Panc1 (cell line): ENCODE results near the gene WDFY2. TPM values are rescaled to one million over a fixed set of nuclear protein-coding genes. Genes with fewer than 3 reads are reported as not detected.

Experiments used
- ATAC-seq: fragments of 200-7000 bp; cut with Tn5 transposase; 2 replicates; pipeline ENCODE4 v1.9.1; 2020; ENCODE audit warnings: mild to moderate bottlenecking, moderate library complexity
- BruUV-seq: library from RNA; stranded (reverse); fragments of 400-500 nt; replicated peaks from 2 replicates; lab custom pipeline; 2021; lab: Mats Ljungman, UMichigan
- CTCF ChIA-PET: fragments of 300-600 bp; sonication (Branson Sonifier 250); formaldehyde crosslinking; loops from one replicate; lab custom pipeline; 2022; ENCODE audit warnings: antibody characterized with exemption; lab: Charles Lee
- POLR2A ChIA-PET: fragments of 300-600 bp; sonication (Branson Sonifier 250); formaldehyde crosslinking; loops from one replicate; lab custom pipeline; 2022; ENCODE audit warnings: antibody characterized with exemption; lab: Charles Lee
- DNase-seq: peaks from one replicate; pipeline ENCODE4 v3.0.0-alpha.2; 2010; ENCODE audit warnings: low read depth, low spot score
- H3K27ac ChIP-seq: 2 replicates; pipeline ENCODE4 v1.5.1; 2011; ENCODE audit warnings: mild to moderate bottlenecking, low read length, inconsistent platforms
- H3K27me3 ChIP-seq: fragments of 200-500 bp; sonication (Bioruptor generic); 2 replicates; pipeline ENCODE4 v1.6.0; 2014; ENCODE audit warnings: low read length, inconsistent platforms; ENCODE audit not compliant: control insufficient read depth, insufficient read depth
- H3K36me3 ChIP-seq: fragments of 200-500 bp; sonication (Bioruptor generic); 2 replicates; pipeline ENCODE4 v1.5.1; 2014; ENCODE audit warnings: inconsistent platforms, mild to moderate bottlenecking, low read length, moderate library complexity; ENCODE audit not compliant: control insufficient read depth, insufficient read depth
- H3K4me1 ChIP-seq: 2 replicates; pipeline ENCODE4 v1.5.1; 2011; ENCODE audit warnings: inconsistent platforms, mild to moderate bottlenecking, low read length, moderate library complexity; ENCODE audit not compliant: control insufficient read depth, insufficient read depth
- H3K4me3 ChIP-seq, 2 experiments: 2 replicates each; pipeline ENCODE4 v1.5.1; 2011 to 2012; ENCODE audit warnings: low read depth in 2 of 2, low read length in 2 of 2, mild to moderate bottlenecking in 2 of 2, inconsistent platforms in 1 of 2, moderate library complexity in 1 of 2
- H3K9me3 ChIP-seq: fragments of 200-500 bp; sonication (Bioruptor generic); 2 replicates; pipeline ENCODE4 v1.5.1; 2014; ENCODE audit warnings: low read depth, mild to moderate bottlenecking, inconsistent platforms, low read length, moderate library complexity; ENCODE audit not compliant: control insufficient read depth, insufficient read depth
- POLR2AphosphoS5 ChIP-seq: IDR thresholded peaks from 2 replicates; pipeline ENCODE4 v1.6.1; 2012; ENCODE audit warnings: mild to moderate bottlenecking, low read depth, low read length, moderate library complexity
- REST ChIP-seq, 2 experiments: IDR thresholded peaks; 2 replicates each; pipeline ENCODE4 v1.6.1; 2011 to 2012; ENCODE audit warnings: low read depth in 2 of 2, control low read depth in 1 of 2, low read length in 1 of 2, mild to moderate bottlenecking in 1 of 2, moderate library complexity in 1 of 2; ENCODE audit not compliant: insufficient read depth in 1 of 2
- SIN3A ChIP-seq: IDR thresholded peaks from 2 replicates; pipeline ENCODE4 v1.6.1; 2012; ENCODE audit warnings: low read depth, mild to moderate bottlenecking, low read length, moderate library complexity, borderline replicate concordance; ENCODE audit not compliant: insufficient read depth
- TCF7L2 ChIP-seq: IDR thresholded peaks from 2 replicates; pipeline ENCODE4 v1.6.1; 2011; ENCODE audit warnings: mild to moderate bottlenecking, low read depth, low read length, inconsistent platforms
- in situ Hi-C: cut with HindIII; loops from 2 replicates; pipeline ENCODE4 v1.10.0; 2016; ENCODE audit warnings: low sequenced_read_pairs, low pct_unique_long_range_greater_than_20kb
- intact Hi-C: fragments of 100-400 bp; cut with micrococcal nuclease; formaldehyde crosslinking; loops from one replicate; pipeline ENCODE4 v1.10.0; 2022; ENCODE audit not compliant: unreplicated experiment
- total RNA-seq: library from RNA; stranded (reverse); gene quantifications from one replicate; pipeline ENCODE4 v1.2.1, GENCODE V29; 2021; ENCODE audit not compliant: unreplicated experiment
- TF ChIP-seq, protein P1 (sequence below): fragments of 450-650 bp; IDR thresholded peaks from 2 replicates; pipeline ENCODE4 v1.5.1; 2017; ENCODE audit warnings: mild to moderate bottlenecking

WDFY2 gene
- total RNA-seq, 1 experiment from 2014 or later = 7.8 TPM

DNA sequence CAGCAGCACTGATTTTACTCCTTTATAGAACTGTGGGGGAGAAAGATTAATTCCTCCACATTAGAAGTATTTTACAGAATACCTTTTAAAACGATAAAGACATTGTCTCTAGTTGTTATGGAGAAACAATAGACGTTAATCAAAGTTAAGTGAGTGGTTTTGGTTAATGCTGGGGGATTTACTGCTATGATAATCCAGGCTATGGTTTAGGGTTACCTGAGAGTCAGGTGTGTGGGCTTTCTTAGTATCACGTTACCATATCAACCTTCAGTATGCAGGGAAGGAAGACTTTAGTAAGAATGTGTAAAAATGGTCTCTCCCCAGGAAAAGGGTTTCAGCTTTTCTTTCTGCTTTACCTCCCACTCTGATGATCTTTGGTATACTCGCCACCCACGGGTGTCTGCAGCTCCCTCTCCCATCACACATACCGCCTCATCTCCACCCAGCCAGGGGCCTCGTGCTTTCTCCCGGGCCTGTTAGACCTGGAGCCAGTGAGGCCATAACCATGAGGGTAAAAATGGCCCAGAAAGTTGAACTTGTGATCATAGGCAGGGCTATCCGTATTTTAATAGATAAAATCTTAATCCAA is 45.6 kb upstream of the WDFY2 start:
- no peaks in the 10 kb centered on the region for H3K36me3 ChIP-seq
- no peak overlapping the region for H3K27ac ChIP-seq
- no peak for DNase-seq
- ChIA-PET POLR2A (no interaction called here), CTCF (no interaction called here)
- ATAC-seq = no peak
- no peaks in the 10 kb centered on the region for H3K27me3 ChIP-seq
- no peak overlapping the region for H3K4me3 ChIP-seq
- BruUV-seq = no TSS peak
- no peak for TF ChIP-seq TCF7L2
- TF ChIP-seq, protein P1, sequence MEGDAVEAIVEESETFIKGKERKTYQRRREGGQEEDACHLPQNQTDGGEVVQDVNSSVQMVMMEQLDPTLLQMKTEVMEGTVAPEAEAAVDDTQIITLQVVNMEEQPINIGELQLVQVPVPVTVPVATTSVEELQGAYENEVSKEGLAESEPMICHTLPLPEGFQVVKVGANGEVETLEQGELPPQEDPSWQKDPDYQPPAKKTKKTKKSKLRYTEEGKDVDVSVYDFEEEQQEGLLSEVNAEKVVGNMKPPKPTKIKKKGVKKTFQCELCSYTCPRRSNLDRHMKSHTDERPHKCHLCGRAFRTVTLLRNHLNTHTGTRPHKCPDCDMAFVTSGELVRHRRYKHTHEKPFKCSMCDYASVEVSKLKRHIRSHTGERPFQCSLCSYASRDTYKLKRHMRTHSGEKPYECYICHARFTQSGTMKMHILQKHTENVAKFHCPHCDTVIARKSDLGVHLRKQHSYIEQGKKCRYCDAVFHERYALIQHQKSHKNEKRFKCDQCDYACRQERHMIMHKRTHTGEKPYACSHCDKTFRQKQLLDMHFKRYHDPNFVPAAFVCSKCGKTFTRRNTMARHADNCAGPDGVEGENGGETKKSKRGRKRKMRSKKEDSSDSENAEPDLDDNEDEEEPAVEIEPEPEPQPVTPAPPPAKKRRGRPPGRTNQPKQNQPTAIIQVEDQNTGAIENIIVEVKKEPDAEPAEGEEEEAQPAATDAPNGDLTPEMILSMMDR = no peak
- TF ChIP-seq POLR2AphosphoS5 = no peak
- no peak for TF ChIP-seq REST (IDR thresholded peaks at IDR 0.05; ENCODE audit: insufficient read depth in 1 of 2, low read depth in 2 of 2, low read length in 1 of 2)
- TF ChIP-seq SIN3A = no peak
- no peaks in the 10 kb centered on the region; the same call in none of the 2 replicates for H3K4me1 ChIP-seq
- H3K9me3 ChIP-seq = no peaks in the 10 kb centered on the region
- intact Hi-C loops = no loop called here
- in situ Hi-C loops = no loop called here

- Histone ChIP-seq H3K9me3 (no peaks in the 10 kb centered on the region), H3K36me3 (no peaks in the 10 kb centered on the region; the same call in 1 of the 2 replicates), H3K4me1 (no peaks in the 10 kb centered on the region; the same call in none of the 2 replicates), H3K4me3 (no peak overlapping the region), H3K27ac (no peak overlapping the region), H3K27me3 (no peaks in the 10 kb centered on the region)
- POLR2A ChIA-PET = no interaction called here
- in situ Hi-C loops (no loop called here), intact Hi-C loops (no loop called here)
- DNase-seq = no peak
- no TSS peak for BruUV-seq
- no peak for ATAC-seq
- CTCF ChIA-PET = no interaction called here
- TF ChIP-seq, protein P1 = no peak
- TF ChIP-seq REST (IDR thresholded peaks at IDR 0.05; ENCODE audit: insufficient read depth in 1 of 2, low read depth in 2 of 2, low read length in 1 of 2) (no peak), TCF7L2 (no peak), SIN3A (no peak), POLR2AphosphoS5 (no peak)
Measured at GRCh38 chr13:51539887-51540286, 44.4 kb upstream of the WDFY2 start.
